SIG-M5 treated with dmso at 0.1 percent for 504 hours (cell line): ENCODE results near the gene NECAP2.
"Not testable (repeated sequence)": the region's sequence is repeated elsewhere in the genome, so short reads cannot be mapped to it uniquely, and the experiment has no call there.

Experiments
- DNase-seq: peaks from one replicate; lab custom pipeline; 2025; ENCODE audit not compliant: unreplicated experiment; lab: John Stamatoyannopoulos, UW

Gene NECAP2

DNA sequence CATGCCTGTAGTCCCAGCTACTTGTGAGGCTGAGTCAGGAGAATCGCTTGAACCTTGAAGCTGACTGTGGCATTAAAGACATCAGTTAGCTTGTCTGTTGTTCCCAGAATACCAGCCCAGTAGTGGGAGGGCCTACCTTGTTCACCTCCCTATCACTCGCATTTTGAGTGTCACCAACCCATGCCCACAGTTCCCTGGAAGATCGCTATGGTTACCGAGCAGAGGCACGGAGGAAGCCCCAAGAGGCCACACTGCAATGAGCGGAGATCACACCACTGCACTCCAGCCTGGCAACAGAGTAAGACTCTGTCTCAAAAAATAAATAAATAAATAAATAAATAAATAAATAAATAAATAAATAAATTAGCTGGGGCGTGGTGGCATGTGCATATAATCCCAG lies 52.4 kb downstream of the NECAP2 start:
- DNase-seq: not testable (repeated sequence)

DNA sequence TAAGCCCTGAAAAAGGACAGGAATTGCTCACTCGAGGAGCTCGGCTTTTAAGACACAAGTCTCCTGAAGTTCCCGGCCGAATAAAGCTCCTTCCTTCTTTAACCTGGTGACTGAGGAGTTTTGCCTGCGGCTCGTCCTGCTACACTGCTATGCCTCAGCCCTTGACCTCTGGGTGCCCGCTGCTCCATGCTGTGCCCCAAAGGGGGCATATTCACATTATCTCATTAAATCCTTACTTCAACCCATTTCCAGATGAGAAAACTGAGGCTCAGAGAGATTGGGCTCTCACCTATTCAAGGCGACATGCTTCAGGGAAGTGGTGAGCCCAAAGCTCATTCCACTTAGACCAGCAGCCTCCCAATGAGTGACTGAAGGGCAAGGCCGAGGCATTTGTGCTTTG lies 53.2 kb downstream of the NECAP2 start:
- not testable (repeated sequence) for DNase-seq

DNA sequence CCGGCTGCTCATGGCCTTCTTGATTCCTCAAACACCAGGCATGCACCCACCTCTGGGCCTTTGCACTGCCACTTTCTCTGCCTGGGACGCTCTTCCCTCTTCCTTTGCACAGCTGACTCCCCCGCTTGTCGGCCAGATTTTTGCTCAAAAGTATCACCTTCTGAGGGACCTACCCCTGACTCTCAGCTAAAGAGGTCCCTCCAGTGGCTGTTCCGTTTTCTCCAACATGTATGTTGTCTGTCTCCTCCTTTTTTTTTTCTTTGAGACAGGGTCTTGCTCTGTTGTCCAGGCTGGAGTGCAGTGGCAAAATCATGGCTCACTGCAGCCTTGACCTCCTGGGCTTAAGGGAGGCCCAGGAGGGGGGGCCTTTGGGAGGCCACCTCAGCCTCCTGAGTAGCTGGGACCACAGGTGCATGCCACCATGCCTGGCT lies 57.0 kb downstream of the NECAP2 start:
- DNase-seq: not testable (repeated sequence)

DNA sequence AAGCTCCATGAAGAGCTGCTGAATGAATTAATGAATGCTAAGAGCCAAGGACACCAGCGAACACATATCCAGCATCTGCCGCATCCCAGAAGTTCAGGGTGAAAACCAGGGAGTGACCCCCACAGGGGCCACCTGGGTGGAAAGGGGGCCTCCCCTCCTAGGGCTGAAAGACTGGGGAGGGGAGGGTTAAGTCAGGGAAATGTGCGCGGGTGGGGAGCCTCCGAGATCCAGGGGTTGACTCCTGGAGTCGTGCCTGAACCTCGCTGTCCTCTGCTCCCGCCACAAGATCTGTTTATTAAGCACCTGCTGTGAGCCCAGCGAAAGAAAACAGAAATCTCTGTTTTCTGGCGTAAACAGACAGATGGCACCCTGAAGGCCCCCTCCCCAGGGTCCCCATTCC lies 57.5 kb downstream of the NECAP2 start:
- not testable (repeated sequence) for DNase-seq

DNA sequence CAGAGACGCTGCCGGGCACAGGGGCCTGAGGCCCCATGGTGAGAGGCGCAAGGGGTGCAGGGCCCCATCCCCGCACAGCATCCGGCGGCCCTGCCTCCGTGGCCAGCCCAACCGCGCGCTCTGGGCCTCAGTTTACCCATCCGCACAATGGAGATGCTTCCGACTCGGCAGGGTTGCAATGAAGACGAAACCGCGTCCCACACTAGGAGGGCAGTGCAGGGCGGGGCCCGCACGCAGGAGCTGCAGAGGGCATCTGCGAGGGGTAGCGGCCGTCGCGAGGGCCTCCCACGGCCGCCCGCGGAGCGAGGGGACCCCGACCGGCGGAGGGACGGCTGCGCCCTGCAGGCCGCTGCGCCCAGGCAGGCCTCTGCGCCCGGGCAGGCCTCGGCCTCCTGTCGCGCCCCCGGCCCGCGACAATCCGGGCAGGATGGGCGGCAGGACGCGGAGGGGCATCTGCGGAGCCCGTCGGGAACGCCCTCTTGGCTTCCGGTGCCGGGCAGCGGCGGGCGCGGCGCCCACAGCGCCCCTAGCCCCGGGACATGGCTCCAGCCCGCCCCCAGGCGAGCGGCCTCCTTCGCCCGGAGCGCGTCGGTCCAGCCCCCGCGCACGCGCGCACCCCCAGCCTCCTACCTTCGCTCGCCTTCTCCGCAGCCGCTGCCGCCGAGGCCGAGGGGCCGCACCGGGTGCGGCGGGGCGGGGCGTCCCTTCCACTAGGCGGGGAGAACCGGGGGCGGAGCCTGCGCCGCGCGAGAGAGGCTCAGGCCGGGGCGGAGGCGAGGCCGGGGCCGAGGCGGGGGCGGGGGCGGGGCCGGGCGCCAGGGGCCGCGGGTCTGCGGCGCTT lies 58.3 kb downstream of the NECAP2 start:
- DNase-seq: peak; percentile 57

DNA sequence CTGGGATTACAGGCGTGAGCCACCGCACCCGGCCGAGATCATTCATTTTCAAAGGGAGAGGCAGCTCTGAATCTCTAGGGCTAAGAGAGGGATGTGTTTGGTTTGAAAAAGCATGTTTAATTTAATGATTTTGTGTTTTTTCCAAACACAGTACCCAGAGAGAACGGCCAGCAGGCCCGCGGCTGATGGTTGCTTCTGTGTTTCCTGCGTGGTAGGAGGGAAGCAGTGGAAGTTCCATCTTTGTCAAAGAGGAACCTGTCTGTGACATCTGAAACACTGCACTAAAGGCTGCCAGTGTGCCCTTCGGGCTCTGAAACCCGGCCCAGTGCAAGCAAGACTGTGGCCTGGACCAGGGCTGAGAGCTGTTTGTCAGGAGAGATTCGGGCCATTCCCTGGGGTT lies 59.9 kb downstream of the NECAP2 start:
- not testable (repeated sequence) for DNase-seq

DNA sequence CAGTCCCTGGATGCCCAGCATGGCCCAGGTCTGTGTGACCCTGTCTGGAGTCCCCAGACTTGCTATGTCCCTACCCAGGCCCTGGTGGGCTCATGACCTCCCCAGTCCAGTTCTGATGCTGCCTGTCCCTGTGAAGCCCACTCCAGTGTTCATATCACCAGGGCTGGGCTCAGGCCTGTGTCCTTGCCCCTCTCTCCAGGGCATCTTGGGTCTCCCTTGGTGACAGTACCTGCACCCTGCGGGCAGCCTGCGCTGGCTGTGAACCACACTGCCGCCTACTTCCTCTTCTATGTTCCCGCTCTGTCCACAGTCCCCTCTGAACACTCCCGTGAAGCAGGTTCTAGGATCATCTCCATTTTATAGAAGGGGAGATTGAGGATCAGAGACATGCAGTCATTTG lies 60.5 kb downstream of the NECAP2 start:
- not testable (repeated sequence) for DNase-seq

DNA sequence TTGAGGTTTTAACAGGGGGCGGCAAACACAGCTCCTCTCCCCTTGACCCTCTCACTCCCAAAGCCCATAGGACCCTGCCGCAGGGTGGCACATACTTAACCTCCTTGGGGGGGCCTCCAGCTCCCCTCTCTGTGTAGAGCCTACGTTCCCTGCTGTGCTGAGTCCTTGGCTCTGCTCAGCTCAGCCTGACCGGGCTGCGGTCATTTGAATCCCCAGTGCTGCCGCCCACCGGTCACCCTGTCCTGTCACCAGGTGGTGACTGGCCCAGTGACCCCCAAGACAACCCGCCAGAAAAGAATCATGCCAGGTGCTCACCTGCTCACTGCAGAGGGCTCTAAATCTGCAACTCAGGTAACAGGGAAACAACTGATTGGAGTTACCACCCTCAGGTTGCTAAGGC lies 60.9 kb downstream of the NECAP2 start:
- DNase-seq: not testable (repeated sequence)

DNA sequence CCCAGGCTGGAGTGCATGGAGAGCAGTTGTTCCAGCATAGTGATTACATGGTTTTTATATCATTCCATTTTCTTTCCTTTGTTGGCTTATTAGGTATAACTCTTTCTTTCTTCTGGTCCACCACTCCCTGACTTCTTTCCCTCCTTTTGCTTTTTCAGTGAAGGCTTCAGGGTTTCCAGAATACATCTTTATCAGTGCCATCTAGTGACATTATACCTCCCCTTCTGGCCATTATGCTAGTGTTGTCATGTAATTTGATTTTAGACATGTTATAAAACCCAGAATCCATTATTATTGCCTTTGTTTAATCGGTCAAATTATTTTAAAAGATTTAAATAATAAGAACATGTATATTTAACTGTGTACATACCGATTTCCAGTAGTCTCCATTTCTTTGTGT lies 63.0 kb downstream of the NECAP2 start:
- no peak for DNase-seq

DNA sequence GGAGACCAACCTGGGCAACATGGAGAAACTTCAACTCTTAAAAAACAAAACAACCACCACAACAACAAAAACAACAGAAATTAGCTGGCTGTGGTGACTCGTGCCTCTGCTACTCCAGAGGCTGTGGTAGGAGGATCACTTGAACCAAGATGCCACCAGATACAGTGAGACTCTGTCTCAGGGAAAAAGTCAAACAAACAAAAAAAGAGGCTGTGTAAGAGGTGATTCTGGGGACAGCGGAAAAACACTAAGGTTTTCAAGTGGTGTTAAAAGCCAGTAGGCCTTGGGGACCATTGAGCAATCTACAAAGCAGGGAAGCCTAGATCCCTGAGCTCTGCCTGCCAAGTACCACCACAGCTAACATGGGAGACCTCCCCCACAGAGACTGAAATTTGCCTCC lies 65.3 kb downstream of the NECAP2 start:
- not testable (repeated sequence) for DNase-seq

DNA sequence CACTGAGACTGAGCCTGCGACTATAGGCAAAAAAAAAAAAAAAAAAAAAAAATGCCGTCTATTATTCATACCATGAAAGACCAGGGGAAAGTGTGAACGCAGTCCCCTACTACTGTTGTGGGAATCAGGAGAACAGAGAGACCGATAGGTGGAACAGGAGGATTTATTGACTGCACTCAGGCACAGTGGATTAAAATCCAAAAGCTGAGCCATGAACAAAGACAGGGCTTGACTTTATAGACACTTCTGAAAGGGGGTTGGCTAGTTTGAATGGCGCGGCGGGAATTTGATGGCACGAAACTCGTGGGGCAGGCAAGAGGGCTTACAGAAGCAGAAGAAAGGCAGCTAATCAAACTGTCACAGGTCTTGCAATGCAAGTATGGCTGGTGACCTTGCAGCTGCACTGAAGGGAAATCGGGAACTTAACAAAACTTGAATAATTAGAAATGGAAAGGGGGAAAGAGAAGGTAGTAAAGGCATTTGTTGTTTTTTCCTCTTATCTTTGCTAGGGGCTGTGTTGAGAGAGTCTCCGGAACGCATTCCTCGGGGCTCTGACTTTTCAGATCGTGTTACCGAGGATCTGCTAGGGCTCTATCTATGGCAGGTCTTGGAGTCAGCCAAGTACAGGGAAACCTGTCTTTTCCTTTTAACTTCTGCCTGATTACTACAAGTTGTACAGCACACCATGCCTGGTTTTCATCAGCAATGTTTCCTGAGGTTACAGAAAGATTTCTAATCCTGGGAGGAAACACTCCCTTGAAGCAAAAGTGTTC lies 66.0 kb downstream of the NECAP2 start:
- not testable (repeated sequence) for DNase-seq

DNA sequence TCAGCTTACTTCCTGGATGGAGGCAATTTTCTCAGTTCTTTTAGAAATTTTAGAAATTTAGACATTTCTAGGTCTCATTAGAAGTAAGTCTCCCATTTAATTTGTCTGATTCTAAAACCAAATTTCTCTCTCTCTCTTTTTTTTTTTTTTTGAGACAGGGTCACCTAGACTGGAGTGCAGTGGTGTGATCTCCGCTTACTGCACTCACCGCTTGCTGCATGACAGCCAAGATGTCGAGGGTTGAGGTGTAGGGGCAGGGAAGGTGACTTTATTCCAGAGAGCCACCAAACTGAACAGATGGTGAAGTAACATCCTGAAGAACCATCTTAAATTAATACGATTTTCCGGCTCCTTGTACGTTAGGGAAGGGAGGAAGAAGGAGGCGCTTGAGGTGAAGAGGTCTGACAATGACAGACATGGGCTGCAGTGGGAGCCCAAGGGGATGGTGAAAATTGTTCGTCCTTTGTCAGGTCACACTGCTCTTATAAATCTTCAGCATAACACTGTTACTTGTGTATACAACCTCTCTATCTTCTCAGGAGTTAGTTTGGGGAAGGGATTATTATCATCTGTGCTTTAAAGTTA lies 68.4 kb downstream of the NECAP2 start:
- DNase-seq: not testable (repeated sequence)
